ENCODE results near the gene SRGAP3.

SRGAP3 gene

GRCh38 chr3:8985411-8985831 lies 264.0 kb downstream of the SRGAP3 start:
- ATAC-seq (ENCODE audit: low read depth) (no peak), DNase-seq (ENCODE audit: low spot score) (no peak)
- Histone ChIP-seq H3K36me3 (ENCODE audit: low read depth) (no peaks in the 10 kb centered on the region), H3K4me3 (ENCODE audit: severe bottlenecking) (no peak overlapping the region), H3K27me3 (ENCODE audit: insufficient read depth, poor library complexity, severe bottlenecking) (no peaks in the 10 kb centered on the region), H3K4me1 (ENCODE audit: insufficient read depth, poor library complexity, severe bottlenecking) (no peaks in the 10 kb centered on the region), H3K27ac (ENCODE audit: poor library complexity, severe bottlenecking) (no peak overlapping the region), H3K9me3 (ENCODE audit: severe bottlenecking) (no peaks in the 10 kb centered on the region)
- no peak for TF ChIP-seq CTCF (IDR thresholded peaks at IDR 0.05; ENCODE audit: poor library complexity, severe bottlenecking)

- H3K9me3 ChIP-seq (ENCODE audit: severe bottlenecking), result no peaks in the 10 kb centered on the region
- ATAC-seq (ENCODE audit: low read depth) (no peak), DNase-seq (ENCODE audit: low spot score) (no peak)
- H3K36me3 ChIP-seq (ENCODE audit: low read depth), result no peaks in the 10 kb centered on the region
- H3K27ac ChIP-seq (ENCODE audit: poor library complexity, severe bottlenecking), result no peak overlapping the region
- no peak for TF ChIP-seq CTCF (IDR thresholded peaks at IDR 0.05; ENCODE audit: poor library complexity, severe bottlenecking)
- no peak overlapping the region for H3K4me3 ChIP-seq (ENCODE audit: severe bottlenecking)
- no peaks in the 10 kb centered on the region for H3K4me1 ChIP-seq (ENCODE audit: insufficient read depth, poor library complexity, severe bottlenecking)
- H3K27me3 ChIP-seq (ENCODE audit: insufficient read depth, poor library complexity, severe bottlenecking), result no peaks in the 10 kb centered on the region
Measured at GRCh38 chr3:8984526-8984925, 264.9 kb downstream of the SRGAP3 start.

- no peak overlapping the region for H3K4me3 ChIP-seq (ENCODE audit: severe bottlenecking)
Measured at GRCh38 chr3:8984081-8984480, 265.4 kb downstream of the SRGAP3 start.

GRCh38 chr3:8983591-8983990 lies 265.9 kb downstream of the SRGAP3 start:
- no peaks in the 10 kb centered on the region for H3K9me3 ChIP-seq (ENCODE audit: severe bottlenecking)
- H3K4me1 ChIP-seq (ENCODE audit: insufficient read depth, poor library complexity, severe bottlenecking), result no peaks in the 10 kb centered on the region
- DNase-seq (ENCODE audit: low spot score), result no peak
- no peak overlapping the region for H3K4me3 ChIP-seq (ENCODE audit: severe bottlenecking)
- no peak overlapping the region for H3K27ac ChIP-seq (ENCODE audit: poor library complexity, severe bottlenecking)
- no peaks in the 10 kb centered on the region for H3K27me3 ChIP-seq (ENCODE audit: insufficient read depth, poor library complexity, severe bottlenecking)
- H3K36me3 ChIP-seq (ENCODE audit: low read depth), result no peaks in the 10 kb centered on the region
- ATAC-seq (ENCODE audit: low read depth), result no peak
- no peak for TF ChIP-seq CTCF (IDR thresholded peaks at IDR 0.05; ENCODE audit: poor library complexity, severe bottlenecking)

More at GRCh38 chr3:8984081-8984480, 265.4 kb downstream of the SRGAP3 start:
- no peaks in the 10 kb centered on the region for H3K36me3 ChIP-seq (ENCODE audit: low read depth)
- no peaks in the 10 kb centered on the region for H3K9me3 ChIP-seq (ENCODE audit: severe bottlenecking)
- no peak for TF ChIP-seq CTCF (IDR thresholded peaks at IDR 0.05; ENCODE audit: poor library complexity, severe bottlenecking)
- H3K27ac ChIP-seq (ENCODE audit: poor library complexity, severe bottlenecking), result no peak overlapping the region
- H3K4me1 ChIP-seq (ENCODE audit: insufficient read depth, poor library complexity, severe bottlenecking), result no peaks in the 10 kb centered on the region
- DNase-seq (ENCODE audit: low spot score) (no peak), ATAC-seq (ENCODE audit: low read depth) (no peak)
- no peaks in the 10 kb centered on the region for H3K27me3 ChIP-seq (ENCODE audit: insufficient read depth, poor library complexity, severe bottlenecking)

GRCh38 chr3:8983026-8983425 lies 266.4 kb downstream of the SRGAP3 start:
- no peak for TF ChIP-seq CTCF (IDR thresholded peaks at IDR 0.05; ENCODE audit: poor library complexity, severe bottlenecking)
- Histone ChIP-seq H3K4me3 (ENCODE audit: severe bottlenecking) (no peak overlapping the region), H3K4me1 (ENCODE audit: insufficient read depth, poor library complexity, severe bottlenecking) (no peaks in the 10 kb centered on the region), H3K27me3 (ENCODE audit: insufficient read depth, poor library complexity, severe bottlenecking) (no peaks in the 10 kb centered on the region), H3K27ac (ENCODE audit: poor library complexity, severe bottlenecking) (no peak overlapping the region), H3K9me3 (ENCODE audit: severe bottlenecking) (no peaks in the 10 kb centered on the region), H3K36me3 (ENCODE audit: low read depth) (no peaks in the 10 kb centered on the region)
- ATAC-seq (ENCODE audit: low read depth) (no peak), DNase-seq (ENCODE audit: low spot score) (no peak)
